PFSK-1 (cell line): Measurements from ENCODE around the gene NT5DC3.

ENCODE experiments used
- FOXP2 ChIP-seq: optimal IDR thresholded peaks from 2 replicates; pipeline ENCODE3; 2011; ENCODE audit warnings: borderline replicate concordance, control low read depth, inconsistent platforms; ENCODE audit not compliant: insufficient read depth; ENCODE audit errors: extremely low read length, extremely low read depth
- POLR2AphosphoS5 ChIP-seq: IDR thresholded peaks from 2 replicates; pipeline ENCODE4 v1.6.1; 2012; ENCODE audit warnings: low read depth, mild to moderate bottlenecking, control low read depth, low read length, moderate library complexity
- REST ChIP-seq, 2 experiments: IDR thresholded peaks; 2 replicates each; pipeline versions ENCODE4 v1.6.1 to v1.8.0; 2011 to 2012; ENCODE audit warnings: low read depth in 2 of 2, low read length in 2 of 2, control low read depth in 1 of 2, inconsistent platforms in 1 of 2, mild to moderate bottlenecking in 1 of 2, moderate library complexity in 1 of 2; ENCODE audit not compliant: insufficient read depth in 1 of 2
- SIN3A ChIP-seq: IDR thresholded peaks from 2 replicates; pipeline ENCODE4 v1.6.1; 2012; ENCODE audit warnings: mild to moderate bottlenecking, low read length, moderate library complexity, borderline replicate concordance; ENCODE audit not compliant: insufficient read depth
- TAF1 ChIP-seq: IDR thresholded peaks from 2 replicates; pipeline ENCODE4 v1.6.1; 2012; ENCODE audit warnings: low read length, control low read depth, borderline replicate concordance; ENCODE audit not compliant: insufficient read depth

Gene NT5DC3

GRCh38 chr12:103743788-103744187, 97.2 kb downstream of the NT5DC3 start:
- TF ChIP-seq TAF1 (no peak), POLR2AphosphoS5 (no peak), SIN3A (no peak), REST (IDR thresholded peaks at IDR 0.05; ENCODE audit: insufficient read depth in 1 of 2, low read depth in 2 of 2, low read length in 2 of 2) (no peak)

DNA sequence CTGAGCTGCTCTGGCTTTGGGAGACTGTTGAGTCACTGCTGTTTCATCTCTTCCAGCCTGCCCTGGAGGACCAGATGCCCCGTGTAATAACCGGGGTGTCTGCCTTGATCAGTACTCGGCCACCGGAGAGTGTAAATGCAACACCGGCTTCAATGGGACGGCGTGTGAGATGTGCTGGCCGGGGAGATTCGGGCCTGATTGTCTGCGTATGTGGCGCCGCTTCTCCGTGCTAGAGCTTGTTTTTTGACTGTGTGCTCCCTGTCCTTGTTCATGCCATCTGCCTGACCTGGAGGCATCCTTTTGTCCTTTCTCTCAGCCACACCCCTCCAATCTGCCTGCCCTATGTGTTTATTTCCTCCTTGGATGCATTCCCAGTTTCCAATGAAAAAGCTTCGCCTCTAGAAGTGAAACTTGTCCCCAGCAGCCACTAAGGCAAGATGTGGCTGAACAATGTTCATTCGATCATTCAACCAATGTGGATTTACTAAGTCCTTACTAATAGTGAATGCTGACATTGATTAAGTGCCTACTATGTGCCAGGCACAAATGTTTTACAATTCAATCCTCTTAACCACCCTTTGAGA, 98.6 kb downstream of the NT5DC3 start:
- TF ChIP-seq POLR2AphosphoS5 (no peak), SIN3A (no peak), REST (IDR thresholded peaks at IDR 0.05; ENCODE audit: insufficient read depth in 1 of 2, low read depth in 2 of 2, low read length in 2 of 2) (no peak), FOXP2 (no peak), TAF1 (no peak)

GRCh38 chr12:103737881-103738280, 103.2 kb downstream of the NT5DC3 start:
- no peak for TF ChIP-seq SIN3A
- TF ChIP-seq TAF1, result no peak
- no peak for TF ChIP-seq REST (IDR thresholded peaks at IDR 0.05; ENCODE audit: insufficient read depth in 1 of 2, low read depth in 2 of 2, low read length in 2 of 2)
- no peak for TF ChIP-seq FOXP2
- TF ChIP-seq POLR2AphosphoS5, result no peak

DNA sequence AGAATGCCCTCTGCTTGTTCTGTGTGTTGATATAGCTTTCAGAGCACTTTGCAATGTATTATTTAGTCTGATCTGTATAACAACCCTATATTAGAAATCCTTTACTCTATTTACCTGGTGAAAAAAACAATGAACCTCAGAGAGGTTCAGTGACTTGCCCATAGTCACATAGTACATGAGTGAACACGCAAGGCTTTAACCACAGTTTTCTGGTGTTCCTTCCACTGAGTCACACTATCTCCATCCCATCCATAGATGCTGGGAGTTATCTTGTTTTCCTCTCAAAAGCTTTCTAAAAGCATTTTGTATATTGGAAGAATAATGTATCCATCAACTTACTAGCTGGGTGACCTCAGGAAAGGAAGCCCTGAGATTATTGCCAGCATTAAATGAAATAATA, 104.5 kb downstream of the NT5DC3 start:
- TF ChIP-seq SIN3A, result no peak
- no peak for TF ChIP-seq REST (IDR thresholded peaks at IDR 0.05; ENCODE audit: insufficient read depth in 1 of 2, low read depth in 2 of 2, low read length in 2 of 2)
- no peak for TF ChIP-seq FOXP2
- no peak for TF ChIP-seq TAF1
- no peak for TF ChIP-seq POLR2AphosphoS5

GRCh38 chr12:103735291-103735690, 105.7 kb downstream of the NT5DC3 start:
- TF ChIP-seq REST (IDR thresholded peaks at IDR 0.05; ENCODE audit: insufficient read depth in 1 of 2, low read depth in 2 of 2, low read length in 2 of 2), result no peak
- TF ChIP-seq POLR2AphosphoS5, result no peak
- TF ChIP-seq SIN3A, result no peak
- TF ChIP-seq TAF1, result no peak
- TF ChIP-seq FOXP2, result no peak
